Peyer's patch (tissue), 4 donors: ENCODE measurements around the gene HEPN1.

Experiments
- CTCF ChIP-seq, 6 experiments: fragments of 450-650 bp in 4 of 6; fragments of 200-600 bp in 2 of 6; sonication (generic) in 1 of 6; IDR thresholded peaks; one replicate each; pipeline ENCODE4 v1.5.1; 2017 to 2019; ENCODE audit warnings: antibody characterized with exemption in 6 of 6, mild to moderate bottlenecking in 3 of 6, moderate library complexity in 1 of 6
- POLR2A ChIP-seq, 2 donors: fragments of 450-650 bp; IDR thresholded peaks; one replicate each; pipeline ENCODE4 v1.5.1; 2017; ENCODE audit warnings: antibody characterized with exemption in 2 of 2, mild to moderate bottlenecking in 2 of 2, moderate library complexity in 2 of 2

GRCh38 chr11:124895471-124895971 lies 23.5 kb upstream of the HEPN1 start:
- TF ChIP-seq CTCF (IDR thresholded peaks at IDR 0.05) = no peak
- TF ChIP-seq POLR2A (IDR thresholded peaks at IDR 0.05) = no peak
